GM21717 (cell line): ENCODE results near the gene CAND2.
"Not testable (repeated sequence)": the region's sequence is repeated elsewhere in the genome, so short reads cannot be mapped to it uniquely, and the experiment has no call there.

ENCODE experiments used
- ATAC-seq: cut with Tn5 transposase; IDR thresholded peaks from one replicate; pipeline ENCODE4 v1.9.1; 2021; ENCODE audit warnings: mild to moderate bottlenecking, moderate library complexity; ENCODE audit not compliant: unreplicated experiment

Gene CAND2

GRCh38 chr3:12828751-12829150 lies 32.3 kb downstream of the CAND2 start:
- no peak for ATAC-seq

- ATAC-seq = no peak
These were observed 32.9 kb downstream of the CAND2 start for GRCh38 chr3:12829404-12829803.

DNA sequence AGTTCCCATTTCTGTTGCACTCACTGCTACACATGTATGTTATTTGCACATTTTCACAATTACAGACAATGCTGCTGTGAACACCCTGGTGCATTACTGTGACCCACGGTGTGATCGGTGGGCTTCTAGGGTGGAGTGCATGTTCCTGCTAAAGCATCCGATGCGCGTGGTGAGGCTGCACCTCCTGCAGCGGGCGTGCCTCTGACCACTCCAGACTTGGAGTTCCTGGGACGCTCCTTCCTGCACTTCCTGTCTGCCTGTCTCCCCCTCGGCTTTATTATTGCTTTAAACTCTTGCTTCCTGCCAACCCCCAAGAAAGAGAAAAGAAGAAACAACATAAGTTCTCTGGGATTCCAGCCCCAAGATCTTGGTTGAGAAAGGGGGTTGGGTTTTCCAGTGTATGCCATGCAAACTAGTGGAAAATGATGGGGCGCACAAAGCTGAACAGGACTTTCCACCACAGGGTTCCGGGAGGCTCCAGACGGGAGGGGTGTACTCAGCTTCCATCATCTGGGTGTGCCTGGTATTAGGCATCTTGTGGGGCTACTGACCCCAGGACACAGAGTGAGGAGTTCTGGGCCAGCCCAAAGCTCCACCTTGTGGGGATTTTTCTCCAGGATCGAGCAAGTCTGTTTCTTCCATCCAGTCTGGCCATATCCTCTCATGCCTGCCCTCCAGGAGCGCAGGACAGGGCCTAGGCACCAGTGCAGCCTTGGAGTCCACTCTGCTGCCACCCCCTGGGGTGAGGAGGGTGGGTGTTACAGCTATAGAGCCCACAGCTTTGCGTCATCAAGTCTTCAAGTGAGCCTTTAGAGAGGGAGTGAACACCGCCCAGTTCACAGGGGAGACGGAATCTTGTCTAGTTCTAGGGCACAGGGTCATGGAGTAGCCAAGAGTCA lies 33.7 kb downstream of the CAND2 start:
- ATAC-seq = no peak

DNA sequence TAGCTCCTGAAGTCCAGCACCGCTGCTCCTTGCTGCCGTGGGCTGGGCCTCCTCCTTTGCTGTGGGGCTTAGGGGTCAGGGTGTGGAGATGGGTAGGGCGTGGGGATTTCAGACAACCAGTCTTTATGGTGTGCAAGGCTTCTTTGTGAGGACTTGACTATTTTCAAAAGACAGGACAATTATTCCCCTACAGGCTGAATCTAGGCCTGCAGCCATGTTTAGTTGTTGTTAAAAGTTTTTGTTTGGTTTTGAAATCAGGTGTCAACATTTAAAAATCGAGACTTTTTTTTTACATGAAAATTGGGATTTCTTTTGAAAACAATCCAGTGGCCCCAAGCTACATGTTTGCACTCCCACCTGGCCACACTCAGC lies 34.3 kb downstream of the CAND2 start:
- no peak for ATAC-seq

- ATAC-seq = no peak
These were observed 34.9 kb downstream of the CAND2 start for GRCh38 chr3:12831301-12831866.

- no peak for ATAC-seq
These were observed 36.1 kb downstream of the CAND2 start for GRCh38 chr3:12832350-12833221.

DNA sequence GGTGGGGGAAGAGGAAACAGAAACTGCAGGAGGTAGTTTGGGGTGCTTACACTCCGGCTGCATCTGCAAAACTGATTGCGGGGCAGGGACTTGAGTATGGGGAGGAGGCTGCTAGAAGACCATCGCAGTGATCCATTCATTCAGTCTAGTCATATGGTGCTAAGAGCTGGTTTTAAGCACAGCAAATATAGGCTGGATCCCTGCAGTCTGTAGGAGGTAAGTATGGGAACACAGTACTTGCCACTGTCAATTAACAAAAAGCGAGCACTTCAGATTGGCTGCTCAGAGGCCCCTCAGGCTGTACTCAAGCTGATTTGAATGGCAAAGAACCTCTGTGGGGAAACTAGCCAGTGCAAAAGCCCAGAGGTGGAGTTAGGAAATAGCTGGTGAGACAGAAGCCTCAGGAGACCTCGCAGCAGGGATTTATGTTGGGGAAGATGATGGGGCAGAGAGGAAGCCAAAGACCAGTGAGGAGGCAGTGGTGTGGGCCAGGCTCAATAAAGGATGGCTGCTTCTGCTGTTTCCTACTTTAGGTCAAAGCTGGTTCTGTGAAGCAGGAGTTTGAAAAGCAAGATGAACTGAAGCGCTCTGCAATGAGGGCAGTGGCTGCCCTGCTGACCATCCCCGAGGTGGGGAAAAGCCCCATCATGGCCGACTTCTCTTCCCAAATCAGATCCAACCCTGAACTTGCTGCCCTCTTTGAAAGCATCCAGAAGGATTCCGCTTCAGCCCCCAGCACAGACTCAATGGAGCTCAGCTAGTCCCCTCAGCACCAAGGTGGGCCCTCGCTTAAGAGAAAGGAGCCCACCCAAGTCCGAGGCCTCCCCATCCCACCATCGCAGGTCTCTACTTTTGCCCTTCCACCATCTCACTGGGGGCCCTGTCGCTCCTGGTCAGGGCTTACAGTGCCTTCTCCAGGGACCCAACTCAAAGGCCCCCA lies 37.0 kb downstream of the CAND2 start:
- ATAC-seq = no peak

DNA sequence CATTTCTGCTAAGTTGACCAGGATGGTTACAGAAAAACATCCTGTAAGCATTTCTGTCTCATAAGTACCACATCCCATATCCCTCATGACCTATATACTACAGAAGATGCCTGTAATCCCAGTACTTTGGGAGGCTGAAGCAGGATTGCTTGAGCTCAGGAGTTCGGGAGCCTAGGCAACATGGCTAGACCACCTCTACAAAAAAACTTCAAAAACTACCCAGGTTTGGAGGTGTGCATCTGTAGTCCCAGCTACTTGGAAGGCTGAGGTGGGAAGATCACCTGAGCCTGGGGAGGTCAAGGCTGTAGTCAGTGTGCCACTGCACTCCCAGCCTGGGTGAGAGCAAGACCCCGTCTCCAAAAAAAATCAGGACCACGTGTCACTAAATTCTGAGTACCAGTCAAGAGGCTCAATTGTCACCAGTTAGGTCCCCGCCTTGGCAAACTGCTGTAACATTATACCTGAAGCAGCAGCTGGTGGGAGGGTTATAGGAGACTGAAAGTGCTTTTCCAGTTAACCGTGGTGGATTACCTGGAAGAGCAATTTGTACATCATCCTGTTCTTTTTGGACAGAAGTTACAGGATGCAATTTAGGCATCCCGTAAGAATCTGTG lies 38.7 kb downstream of the CAND2 start:
- no peak for ATAC-seq

GRCh38 chr3:12837295-12837986 lies 41.0 kb downstream of the CAND2 start:
- ATAC-seq = no peak

- ATAC-seq = no peak
These were observed 41.9 kb downstream of the CAND2 start for GRCh38 chr3:12838179-12838965.

DNA sequence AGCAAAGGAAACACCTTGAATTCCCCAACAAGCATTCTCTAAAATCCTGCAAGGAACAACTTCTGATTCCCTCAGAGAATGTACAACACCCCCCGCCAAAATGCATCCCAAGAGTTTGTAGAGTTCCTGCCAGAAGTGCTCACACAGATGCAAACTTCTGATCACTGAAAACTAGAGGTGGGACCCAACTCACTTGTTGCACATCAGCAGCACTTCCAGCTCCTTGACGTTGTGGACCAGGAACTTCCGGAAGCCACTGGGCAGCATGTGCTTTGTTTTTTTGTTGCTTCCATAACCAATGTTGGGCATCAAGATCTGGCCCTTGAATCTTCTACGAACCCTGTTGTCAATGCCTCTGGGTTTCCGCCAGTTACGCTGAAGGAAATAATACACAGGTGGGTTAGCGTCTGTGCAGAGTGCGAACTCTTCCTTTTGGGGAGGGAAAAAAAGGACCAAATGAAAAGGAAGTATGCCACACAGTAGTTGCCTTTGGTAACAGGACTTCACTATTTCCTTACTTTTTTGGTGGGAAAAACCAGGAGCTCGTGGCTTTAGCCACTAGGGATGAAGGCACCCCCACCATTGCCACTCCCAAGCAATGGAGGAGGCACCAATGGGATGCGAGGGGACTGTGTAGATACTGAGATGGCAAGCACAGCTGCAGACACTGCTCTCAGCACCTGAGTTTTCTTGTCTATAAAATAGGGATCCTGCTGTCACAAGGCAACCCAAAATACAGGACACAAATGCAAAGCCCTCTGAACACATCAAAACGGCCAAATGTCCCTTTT lies 42.9 kb downstream of the CAND2 start:
- ATAC-seq = no peak

- ATAC-seq = not testable (repeated sequence)
These were observed 43.7 kb downstream of the CAND2 start for GRCh38 chr3:12840148-12840547.

GRCh38 chr3:12840591-12841148 lies 44.2 kb downstream of the CAND2 start:
- ATAC-seq = peak; percentile 28

DNA sequence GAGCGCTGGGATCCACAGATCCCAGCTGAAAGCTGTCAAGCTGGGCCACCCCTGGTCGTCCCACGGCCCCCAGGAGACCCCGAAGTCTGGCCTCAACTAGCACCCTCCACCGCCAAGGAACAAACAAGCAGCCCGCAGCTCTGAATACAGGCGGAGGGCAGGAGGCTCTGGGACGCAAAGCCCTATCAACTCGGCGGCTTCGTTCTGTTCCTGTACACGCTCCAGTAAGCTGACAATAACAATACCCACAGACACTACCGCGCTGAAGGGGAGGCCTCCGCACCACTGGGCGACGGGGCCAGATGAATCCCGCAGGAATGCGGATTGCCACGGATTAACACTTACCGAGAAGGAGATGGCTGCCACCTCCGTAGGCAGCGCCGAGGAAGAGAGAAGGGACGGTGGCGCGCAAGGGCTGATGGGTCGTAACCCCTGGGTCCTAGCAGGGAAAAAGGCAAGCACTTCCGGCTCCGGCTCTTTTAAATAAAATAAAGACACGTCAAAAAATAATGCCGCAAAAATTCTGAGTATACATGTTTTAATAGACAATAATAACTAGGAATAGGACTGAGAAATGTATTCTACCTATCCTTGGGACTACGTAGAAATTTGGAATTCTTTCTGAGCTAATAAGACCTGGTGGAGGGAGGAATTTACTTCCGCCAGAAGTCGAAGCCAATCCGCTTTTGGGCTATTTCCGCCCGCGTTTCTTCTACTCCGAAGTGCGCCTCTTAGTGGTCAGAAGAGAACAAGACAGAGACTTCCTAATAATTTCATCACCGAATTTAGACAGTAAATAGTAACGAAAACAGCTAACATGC lies 44.9 kb downstream of the CAND2 start, which contains the start of gene RPL32:
TSS of gene RPL32 (minus strand) at position 417 of the 821 bp plus-strand sequence. CDS start 1,328 bp downstream, outside the sequence.
- ATAC-seq = peak; percentile 81

DNA sequence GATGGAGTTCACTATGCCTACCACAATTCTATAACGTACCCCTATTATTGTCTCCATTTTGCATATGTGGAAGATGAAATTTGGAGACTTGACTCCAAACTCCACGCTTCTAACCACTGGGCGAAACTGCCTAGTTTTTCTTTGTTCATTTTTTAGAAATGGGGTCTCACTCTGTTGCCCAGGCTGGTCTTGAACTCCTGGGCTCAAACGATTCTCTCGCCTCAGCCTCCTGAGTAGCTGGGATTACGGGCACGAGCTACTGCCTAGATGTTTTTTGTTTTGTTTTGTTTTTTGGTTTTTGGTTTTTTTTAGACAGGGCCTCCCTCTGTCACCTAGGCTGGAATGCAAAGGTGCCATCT lies 45.5 kb downstream of the CAND2 start:
- no peak for ATAC-seq

- no peak for ATAC-seq
These were observed 46.0 kb downstream of the CAND2 start for GRCh38 chr3:12842469-12842868.

DNA sequence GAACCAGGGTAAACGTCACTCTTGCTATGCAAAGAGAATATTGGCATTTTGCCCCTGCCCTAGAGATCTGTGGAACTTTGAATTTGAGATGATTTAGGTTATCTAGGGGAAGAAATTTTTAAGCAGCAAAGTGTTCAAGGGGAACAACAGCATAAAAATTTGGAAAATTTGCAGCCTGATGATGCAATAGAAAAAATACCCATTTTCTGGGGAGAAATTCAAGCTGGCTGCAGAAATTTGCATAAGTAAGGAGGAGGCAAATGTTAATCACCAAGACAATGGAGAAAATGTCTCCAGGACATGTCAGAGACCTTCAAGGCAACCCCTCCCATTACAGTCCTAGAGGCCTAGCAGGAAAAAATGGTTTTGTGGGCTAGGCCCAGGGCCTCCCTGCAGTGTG lies 49.3 kb downstream of the CAND2 start:
- ATAC-seq = no peak
